Measurements from ENCODE around the gene EEF2KMT. TPM values are rescaled to one million over a fixed set of nuclear protein-coding genes. Genes with fewer than 3 reads are reported as not detected.
"Not testable (repeated sequence)": the region's sequence is repeated elsewhere in the genome, so short reads cannot be mapped to it uniquely, and the experiment has no call there.

EEF2KMT gene
- total RNA-seq, 4 donors from 2014 or later = 10.0 to 15.6 (median 13.7) TPM

GRCh38 chr16:5045499-5046115, 52.0 kb downstream of the EEF2KMT start:
- WGBS = 83% methylated on average over 10 of the region's 10 CpGs
- TF ChIP-seq POLR2AphosphoS5 (IDR thresholded peaks at IDR 0.05) = no peak
- TF ChIP-seq EP300 (IDR thresholded peaks at IDR 0.05) = no peak
- TF ChIP-seq, protein P1, sequence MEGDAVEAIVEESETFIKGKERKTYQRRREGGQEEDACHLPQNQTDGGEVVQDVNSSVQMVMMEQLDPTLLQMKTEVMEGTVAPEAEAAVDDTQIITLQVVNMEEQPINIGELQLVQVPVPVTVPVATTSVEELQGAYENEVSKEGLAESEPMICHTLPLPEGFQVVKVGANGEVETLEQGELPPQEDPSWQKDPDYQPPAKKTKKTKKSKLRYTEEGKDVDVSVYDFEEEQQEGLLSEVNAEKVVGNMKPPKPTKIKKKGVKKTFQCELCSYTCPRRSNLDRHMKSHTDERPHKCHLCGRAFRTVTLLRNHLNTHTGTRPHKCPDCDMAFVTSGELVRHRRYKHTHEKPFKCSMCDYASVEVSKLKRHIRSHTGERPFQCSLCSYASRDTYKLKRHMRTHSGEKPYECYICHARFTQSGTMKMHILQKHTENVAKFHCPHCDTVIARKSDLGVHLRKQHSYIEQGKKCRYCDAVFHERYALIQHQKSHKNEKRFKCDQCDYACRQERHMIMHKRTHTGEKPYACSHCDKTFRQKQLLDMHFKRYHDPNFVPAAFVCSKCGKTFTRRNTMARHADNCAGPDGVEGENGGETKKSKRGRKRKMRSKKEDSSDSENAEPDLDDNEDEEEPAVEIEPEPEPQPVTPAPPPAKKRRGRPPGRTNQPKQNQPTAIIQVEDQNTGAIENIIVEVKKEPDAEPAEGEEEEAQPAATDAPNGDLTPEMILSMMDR (IDR thresholded peaks at IDR 0.05) = no peak
- no peak for TF ChIP-seq POLR2A (IDR thresholded peaks at IDR 0.05; ENCODE audit: low read depth)
- H3K4me3 ChIP-seq = no peak overlapping the region
- H3K27ac ChIP-seq (replicated peaks in 1 of 4) = no peak overlapping the region
- no peaks in the 10 kb centered on the region for H3K27me3 ChIP-seq
- H3K36me3 ChIP-seq = peaks cover 0 to 3% (median 0%) of the 10 kb centered on the region in 4 donors
- H3K9me3 ChIP-seq = no peaks in the 10 kb centered on the region
- H3K4me1 ChIP-seq = no peaks in the 10 kb centered on the region
- intact Hi-C loops (cut with DNase I) = no loop called here
- no peak for DNase-seq (ENCODE audit: extremely low spot score)

DNA sequence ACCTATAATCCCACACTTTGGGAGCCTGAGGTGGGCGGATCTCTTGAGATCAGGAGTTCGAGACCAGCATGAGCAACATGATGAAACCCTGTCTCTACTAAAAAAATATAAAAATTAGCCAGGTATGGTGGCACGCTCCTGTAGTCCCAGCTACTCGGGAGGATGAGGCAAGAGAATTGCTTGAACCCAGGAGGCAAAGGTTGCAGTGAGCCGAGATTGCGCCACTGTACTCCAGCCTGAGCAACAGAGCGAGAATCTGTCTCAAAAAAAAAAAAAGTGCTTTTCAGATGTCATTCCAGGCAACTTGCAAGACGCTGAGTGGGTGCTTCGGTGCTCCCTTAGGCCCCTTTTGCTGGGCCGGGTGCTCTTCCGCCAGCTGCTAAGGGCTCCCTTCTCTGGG, 53.0 kb downstream of the EEF2KMT start:
- H3K27me3 ChIP-seq; H3K4me1 ChIP-seq; H3K36me3 ChIP-seq; DNase-seq (ENCODE audit: extremely low spot score); H3K4me3 ChIP-seq; H3K9me3 ChIP-seq; H3K27ac ChIP-seq (replicated peaks in 1 of 4); intact Hi-C loops (cut with DNase I): not testable (repeated sequence)
- WGBS = 88% methylated on average over 11 of the region's 11 CpGs

GRCh38 chr16:5044011-5044540, 53.5 kb downstream of the EEF2KMT start:
- DNase-seq (ENCODE audit: extremely low spot score) = no peak
- intact Hi-C loops (cut with DNase I) = no loop called here
- H3K4me3 ChIP-seq = no peak overlapping the region
- H3K36me3 ChIP-seq = peaks cover 0 to 3% (median 0%) of the 10 kb centered on the region in 4 donors
- H3K9me3 ChIP-seq = no peaks in the 10 kb centered on the region
- TF ChIP-seq, protein P1 (IDR thresholded peaks at IDR 0.05) = no peak
- TF ChIP-seq POLR2A (IDR thresholded peaks at IDR 0.05; ENCODE audit: low read depth) = no peak
- TF ChIP-seq POLR2AphosphoS5 (IDR thresholded peaks at IDR 0.05) = no peak
- no peak for TF ChIP-seq EP300 (IDR thresholded peaks at IDR 0.05)
- no peaks in the 10 kb centered on the region for H3K27me3 ChIP-seq
- no peaks in the 10 kb centered on the region for H3K4me1 ChIP-seq
- no peak overlapping the region for H3K27ac ChIP-seq (replicated peaks in 1 of 4)
- 94% methylated on average over 6 of the region's 8 CpGs for WGBS

GRCh38 chr16:5042574-5043171, 54.9 kb downstream of the EEF2KMT start:
- Histone ChIP-seq H3K4me1 (no peaks in the 10 kb centered on the region), H3K9me3 (no peaks in the 10 kb centered on the region), H3K36me3 (peaks cover 0 to 3% (median 0%) of the 10 kb centered on the region in 4 donors), H3K4me3 (no peak overlapping the region), H3K27me3 (no peaks in the 10 kb centered on the region), H3K27ac (replicated peaks in 1 of 4) (no peak overlapping the region)
- DNase-seq (ENCODE audit: extremely low spot score) = no peak
- 70% methylated on average over 13 of the region's 14 CpGs for WGBS
- intact Hi-C loops (cut with DNase I) = no loop called here
- no peak for TF ChIP-seq POLR2A (IDR thresholded peaks at IDR 0.05; ENCODE audit: low read depth)
- TF ChIP-seq POLR2AphosphoS5 (IDR thresholded peaks at IDR 0.05) = no peak
- TF ChIP-seq, protein P1 (IDR thresholded peaks at IDR 0.05) = no peak
- TF ChIP-seq EP300 (IDR thresholded peaks at IDR 0.05) = no peak

DNA sequence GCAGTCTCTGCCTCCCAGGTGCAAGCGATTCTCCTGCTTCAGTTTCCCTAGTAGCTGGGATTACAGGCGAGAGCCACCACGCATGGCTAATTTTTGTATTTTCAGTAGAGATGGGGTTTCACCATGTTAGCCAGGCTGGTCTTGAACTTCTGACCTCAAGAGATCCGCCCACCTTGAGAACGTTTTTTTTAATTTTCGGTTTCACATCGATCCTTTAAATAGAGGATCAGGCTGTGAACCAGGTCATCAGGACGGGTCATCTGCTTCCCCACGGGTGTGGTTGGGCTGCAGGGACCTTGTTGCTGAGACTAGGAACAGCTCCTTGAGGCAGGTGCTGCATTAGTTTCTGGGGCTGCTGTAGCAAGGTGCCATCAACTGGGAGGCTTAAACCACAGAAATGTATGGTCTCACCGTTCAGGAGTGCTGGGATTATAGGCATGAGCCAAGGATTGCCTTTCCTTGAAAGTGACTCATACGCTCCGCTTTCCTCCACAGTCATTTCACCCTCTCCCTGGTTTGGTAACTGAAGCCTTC, 55.9 kb downstream of the EEF2KMT start:
- 75% methylated on average over 12 of the region's 12 CpGs for WGBS
- TF ChIP-seq POLR2A (IDR thresholded peaks at IDR 0.05; ENCODE audit: low read depth) = no peak
- TF ChIP-seq, protein P1 (IDR thresholded peaks at IDR 0.05) = no peak
- no peak for TF ChIP-seq EP300 (IDR thresholded peaks at IDR 0.05)
- TF ChIP-seq POLR2AphosphoS5 (IDR thresholded peaks at IDR 0.05) = no peak
- intact Hi-C loops (cut with DNase I) = no loop called here
- H3K27me3 ChIP-seq = no peaks in the 10 kb centered on the region
- DNase-seq (ENCODE audit: extremely low spot score) = no peak
- H3K27ac ChIP-seq (replicated peaks in 1 of 4) = no peak overlapping the region
- H3K4me3 ChIP-seq = no peak overlapping the region
- no peaks in the 10 kb centered on the region for H3K9me3 ChIP-seq
- peaks cover 0 to 3% (median 0%) of the 10 kb centered on the region in 4 donors for H3K36me3 ChIP-seq
- H3K4me1 ChIP-seq = no peaks in the 10 kb centered on the region
